Femur (tissue), 1 donor: ENCODE measurements around the gene DIAPH2.
"Not testable (repeated sequence)": the region's sequence is repeated elsewhere in the genome, so short reads cannot be mapped to it uniquely, and the experiment has no call there.

Experiments used
- DNase-seq: peaks from one replicate; pipeline ENCODE4 v3.0.0-alpha.2; 2017

The DIAPH2 gene

GRCh38 chrX:97401586-97402136 is 717.0 kb downstream of the DIAPH2 start:
- no peak for DNase-seq

- no peak for DNase-seq
Measured at GRCh38 chrX:97402333-97402732, 717.7 kb downstream of the DIAPH2 start.

GRCh38 chrX:97402903-97403302 is 718.3 kb downstream of the DIAPH2 start:
- no peak for DNase-seq

- DNase-seq: no peak
Measured at GRCh38 chrX:97405031-97405660, 720.5 kb downstream of the DIAPH2 start.

- not testable (repeated sequence) for DNase-seq
Measured at GRCh38 chrX:97409632-97410415, 725.2 kb downstream of the DIAPH2 start.

GRCh38 chrX:97416461-97416860 is 731.8 kb downstream of the DIAPH2 start:
- no peak for DNase-seq

DNA sequence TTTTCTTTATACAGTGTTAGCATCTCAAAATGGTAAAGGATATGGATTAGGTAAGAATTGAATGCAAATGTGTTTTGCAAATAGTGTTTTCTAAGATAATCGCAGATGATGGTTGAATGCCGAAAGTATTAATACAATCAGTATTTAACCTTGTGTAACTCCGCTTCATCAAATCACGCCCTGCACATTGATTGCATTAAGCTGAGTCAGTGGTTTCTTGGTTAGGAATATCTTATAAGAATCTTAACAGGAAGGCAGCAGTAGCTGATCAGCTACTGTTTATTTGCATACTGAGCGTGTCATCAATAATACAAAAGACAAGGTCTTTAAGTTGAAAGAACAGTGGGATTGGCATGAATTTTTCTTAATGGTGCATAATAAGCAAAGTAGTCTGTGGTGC is 744.5 kb downstream of the DIAPH2 start:
- DNase-seq: no peak

DNA sequence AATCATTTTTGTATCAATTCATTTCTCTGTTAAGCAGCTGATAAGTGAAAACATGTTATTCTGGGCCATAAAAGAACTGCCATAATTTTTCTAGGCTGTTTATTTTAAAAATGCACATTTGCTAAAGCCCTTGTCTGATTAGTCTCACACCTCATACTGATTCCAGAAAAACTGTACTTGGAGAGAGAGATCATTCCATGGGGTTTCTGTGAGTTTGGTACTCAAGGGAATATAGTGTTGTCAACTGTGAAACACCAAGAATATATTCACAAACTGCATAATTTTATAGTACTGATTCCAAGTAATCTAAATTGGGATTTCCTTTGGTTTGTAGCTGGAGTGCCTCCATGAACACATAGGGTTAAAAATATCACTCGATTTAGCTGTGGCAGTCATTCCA is 746.6 kb downstream of the DIAPH2 start:
- no peak for DNase-seq

DNA sequence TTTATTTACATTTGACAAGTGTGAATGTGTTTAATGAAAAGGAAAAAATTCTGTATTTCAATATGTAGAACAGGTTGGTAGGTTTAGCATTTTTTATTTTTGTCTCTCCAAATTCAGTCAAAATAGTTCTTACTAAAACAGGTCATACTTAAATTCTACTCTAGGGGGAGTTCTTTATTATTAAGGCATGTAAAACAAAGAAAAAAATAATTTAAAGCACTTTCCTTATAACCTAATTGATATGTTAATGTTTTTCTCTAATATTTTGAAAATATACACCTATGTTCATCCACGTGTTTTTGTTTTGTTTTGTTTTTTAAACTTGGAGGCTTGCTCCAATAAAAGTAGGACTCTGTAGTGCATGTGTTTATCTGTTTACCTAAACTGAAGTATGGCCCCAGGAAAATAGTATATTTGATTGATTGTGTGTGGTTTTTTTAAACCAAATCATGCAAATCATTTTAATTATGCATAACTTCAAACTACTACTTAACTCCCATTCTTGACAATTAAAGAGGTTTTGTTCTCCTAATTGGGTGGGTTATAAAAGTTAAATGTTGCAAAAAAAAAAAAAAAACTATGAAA is 761.7 kb downstream of the DIAPH2 start:
- no peak for DNase-seq

- no peak for DNase-seq
Measured at GRCh38 chrX:97447306-97447705, 762.7 kb downstream of the DIAPH2 start.

DNA sequence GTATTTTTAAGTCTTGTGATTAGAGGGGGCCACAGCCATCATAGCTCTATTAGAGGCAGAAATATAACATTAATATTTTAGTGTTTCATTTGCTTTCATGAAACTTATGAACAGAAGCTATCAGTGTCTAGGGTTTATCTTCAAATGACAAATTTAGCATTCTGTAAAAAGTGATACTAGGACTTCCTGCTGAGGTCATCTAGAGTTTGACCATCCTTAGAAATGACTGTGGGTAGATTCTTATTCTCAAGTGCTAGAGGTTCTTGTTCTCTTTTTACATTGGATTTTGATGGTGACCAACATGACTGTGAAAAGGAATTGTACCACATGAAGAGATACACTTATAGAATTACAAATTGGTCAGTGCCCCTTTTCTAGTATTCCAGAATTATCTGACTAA is 767.6 kb downstream of the DIAPH2 start:
- no peak for DNase-seq

DNA sequence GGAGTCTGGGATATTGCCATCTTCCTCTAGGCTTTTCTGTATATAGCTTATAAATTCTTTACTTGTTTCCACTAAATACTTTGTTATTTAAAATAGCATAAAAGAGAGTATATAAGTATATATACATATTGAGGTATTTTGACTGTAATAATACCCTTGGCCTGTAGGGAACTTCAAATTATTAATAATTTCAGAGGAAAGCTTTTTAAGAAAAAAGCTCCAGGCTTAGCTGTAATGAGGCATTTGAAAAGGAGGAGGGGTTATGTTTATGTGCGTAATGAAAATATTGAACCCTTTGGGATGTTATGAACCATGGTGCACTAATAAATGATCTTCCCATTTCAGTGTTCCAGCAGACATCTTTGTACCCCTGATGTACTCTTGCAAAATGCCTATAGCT is 777.1 kb downstream of the DIAPH2 start:
- no peak for DNase-seq

DNA sequence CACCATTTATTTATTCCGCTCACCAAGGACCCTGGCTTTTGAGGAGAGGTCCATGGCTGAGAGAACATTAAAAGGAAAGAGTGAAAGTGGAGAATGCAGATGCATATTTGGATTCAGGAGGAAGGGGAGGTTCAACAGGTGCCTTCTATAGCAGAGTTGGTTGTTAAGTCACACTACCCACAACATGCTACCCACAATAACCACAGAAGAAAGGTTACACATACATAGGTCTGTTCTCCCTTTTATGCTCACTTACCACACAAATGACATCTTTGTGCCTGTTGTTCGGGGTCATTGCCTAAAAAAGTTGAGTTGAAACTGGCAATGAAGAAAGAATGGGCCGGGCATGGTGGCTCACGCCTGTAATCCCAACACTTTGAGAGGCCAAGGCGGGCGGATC is 786.4 kb downstream of the DIAPH2 start:
- DNase-seq: no peak

- DNase-seq: no peak
Measured at GRCh38 chrX:97474933-97475332, 790.3 kb downstream of the DIAPH2 start.

DNA sequence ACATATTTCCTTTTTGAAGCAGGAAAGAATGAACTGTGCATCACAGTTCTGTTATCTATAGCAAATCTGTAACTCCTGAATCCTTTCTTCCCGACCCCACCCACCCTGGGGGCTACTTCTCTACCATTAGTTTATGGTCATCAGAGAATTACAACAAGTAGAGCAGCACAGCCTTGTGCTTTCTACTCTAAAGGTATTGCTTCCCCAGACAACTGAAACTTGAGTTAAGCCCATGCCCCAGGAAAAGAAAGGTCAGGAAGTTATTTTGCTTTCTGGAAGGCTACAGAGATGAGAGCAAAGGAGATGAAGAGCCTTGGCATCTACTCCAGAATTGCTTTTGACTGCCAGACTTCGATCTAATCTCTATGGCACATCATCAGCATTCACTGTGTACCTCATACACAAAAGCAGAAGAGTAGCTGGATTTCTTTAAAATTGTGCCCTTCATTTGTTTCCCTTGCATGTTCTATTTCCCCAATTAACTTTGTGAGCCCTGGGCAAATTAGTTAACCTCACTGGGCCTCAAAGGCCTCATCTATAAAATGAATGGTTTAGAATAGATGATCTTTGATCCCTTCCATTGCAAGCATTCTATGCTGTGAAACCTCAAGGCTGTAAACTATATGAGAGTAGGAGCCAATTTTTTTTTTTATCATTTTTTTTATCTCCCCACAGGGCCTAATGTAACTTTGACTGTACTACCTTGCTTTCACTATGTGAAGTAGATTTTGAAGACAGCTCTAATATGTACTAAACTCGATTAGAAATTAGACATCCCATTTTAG is 794.7 kb downstream of the DIAPH2 start:
- no peak for DNase-seq

- no peak for DNase-seq
Measured at GRCh38 chrX:97481228-97481627, 796.6 kb downstream of the DIAPH2 start.

GRCh38 chrX:97482666-97483300 is 798.1 kb downstream of the DIAPH2 start:
- DNase-seq: no peak

GRCh38 chrX:97490656-97491055 is 806.0 kb downstream of the DIAPH2 start:
- no peak for DNase-seq

GRCh38 chrX:97494756-97495372 is 810.2 kb downstream of the DIAPH2 start:
- DNase-seq: no peak

DNA sequence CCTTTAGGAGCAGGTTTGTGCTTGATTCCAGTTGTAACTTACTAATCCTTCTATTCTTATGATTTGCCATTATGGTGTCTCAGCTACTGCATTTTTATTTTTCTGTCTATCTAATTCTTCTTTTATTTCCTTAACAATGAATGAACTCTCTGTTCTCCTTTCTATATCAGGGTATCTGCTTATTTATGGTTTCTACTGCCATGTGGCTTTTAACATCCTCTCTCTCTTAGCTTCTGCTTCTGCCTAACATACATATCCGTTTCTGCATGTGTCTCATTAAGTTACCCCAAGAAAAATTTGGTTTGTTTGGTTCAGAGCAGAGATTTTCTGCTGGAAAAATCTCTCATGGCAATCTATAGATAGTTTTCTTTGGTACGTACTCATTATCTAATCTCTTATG is 813.5 kb downstream of the DIAPH2 start:
- no peak for DNase-seq

- no peak for DNase-seq
Measured at GRCh38 chrX:97504431-97504830, 819.8 kb downstream of the DIAPH2 start.

DNA sequence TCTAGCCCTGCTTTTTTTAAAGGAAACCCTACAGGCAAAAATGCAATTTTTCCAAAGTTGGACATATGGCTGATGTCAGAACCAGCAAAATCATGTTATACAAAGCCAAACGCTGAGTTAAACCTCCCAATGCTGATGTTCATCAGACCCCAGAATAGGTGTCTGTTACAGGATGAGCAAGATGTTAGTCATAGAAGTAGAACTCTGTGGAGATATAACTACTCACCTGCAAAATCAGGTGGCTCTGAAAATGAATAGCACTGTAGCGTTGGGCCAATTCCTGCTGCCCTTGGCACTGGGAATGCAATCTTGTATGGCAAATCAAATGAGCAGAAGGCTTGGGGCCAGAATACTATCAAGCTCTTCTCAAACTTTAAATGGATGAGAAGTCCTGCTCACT is 833.1 kb downstream of the DIAPH2 start:
- DNase-seq: no peak
